ENCODE measurements around the gene CPHXL.

CPHXL gene

GRCh38 chr16:75697571-75697970 is 28.7 kb downstream of the CPHXL start:
- no peak for DNase-seq

DNA sequence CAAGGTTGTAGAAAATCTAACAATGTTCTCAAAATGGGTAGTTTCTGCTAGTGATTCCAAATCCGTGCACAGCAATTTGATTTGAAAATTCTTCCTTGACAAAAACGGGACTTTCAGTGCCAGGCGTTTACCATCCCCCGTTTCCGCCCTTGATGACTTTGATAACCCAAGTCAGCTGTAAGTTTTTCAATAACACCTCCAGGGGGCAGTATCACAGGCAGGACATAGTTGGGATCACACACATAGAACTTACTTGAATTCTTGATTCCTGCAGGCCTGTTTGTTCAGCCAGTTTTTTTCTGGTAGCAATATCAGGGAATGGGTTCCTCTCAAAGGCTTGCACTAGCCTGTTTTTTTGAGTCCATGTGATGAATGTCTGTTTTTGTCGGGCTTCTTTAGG is 30.6 kb downstream of the CPHXL start:
- no peak for DNase-seq

- DNase-seq = no peak
Observed at GRCh38 chr16:75687361-75687760, 38.9 kb downstream of the CPHXL start.

GRCh38 chr16:75682308-75682707 is 44.0 kb downstream of the CPHXL start:
- no peak for DNase-seq

DNA sequence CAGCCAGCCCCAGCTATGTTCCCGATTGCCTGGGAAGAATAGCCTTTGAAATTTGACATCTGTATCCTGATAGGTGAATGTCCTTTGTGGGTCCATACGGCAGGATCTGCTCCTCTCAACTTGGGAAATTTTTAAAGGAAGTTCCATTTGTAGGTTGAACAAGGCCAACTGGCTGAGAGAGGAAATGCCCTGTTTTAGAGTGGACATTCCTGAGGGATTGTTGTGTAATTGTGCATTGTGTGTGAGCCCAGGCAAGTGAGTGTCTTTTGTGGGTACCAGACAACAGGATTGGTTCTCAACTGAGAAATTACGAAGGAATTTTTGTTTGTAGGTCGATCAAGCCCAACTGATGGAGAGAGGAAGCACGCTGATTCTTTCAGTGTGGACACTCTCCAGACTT is 46.9 kb downstream of the CPHXL start:
- DNase-seq = no peak

DNA sequence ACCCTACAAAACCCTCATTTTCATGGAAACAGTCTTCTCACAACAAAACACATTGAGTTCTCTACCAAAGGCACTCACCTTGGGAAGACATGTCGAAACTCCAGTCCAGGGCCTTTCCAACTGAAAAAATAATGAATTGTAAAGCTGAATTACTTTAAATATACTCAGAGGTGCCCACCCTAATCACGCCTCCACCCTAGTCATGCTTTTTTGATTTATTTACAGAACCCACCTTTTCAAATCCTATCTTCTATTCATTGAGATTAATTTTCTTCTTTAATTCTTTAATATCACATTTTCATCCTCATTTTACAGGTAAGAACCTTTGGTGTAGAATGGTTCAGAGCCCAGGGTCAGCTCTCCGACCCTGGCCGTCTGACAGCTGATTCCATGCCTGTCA is 49.4 kb downstream of the CPHXL start, which contains the start of gene CPHXL2:
Gene CPHXL2, minus strand, starts transcription at position 101 of the 400 bp plus-strand sequence. Its CDS starts 10 bp downstream, at position 91.
- no peak for DNase-seq

DNA sequence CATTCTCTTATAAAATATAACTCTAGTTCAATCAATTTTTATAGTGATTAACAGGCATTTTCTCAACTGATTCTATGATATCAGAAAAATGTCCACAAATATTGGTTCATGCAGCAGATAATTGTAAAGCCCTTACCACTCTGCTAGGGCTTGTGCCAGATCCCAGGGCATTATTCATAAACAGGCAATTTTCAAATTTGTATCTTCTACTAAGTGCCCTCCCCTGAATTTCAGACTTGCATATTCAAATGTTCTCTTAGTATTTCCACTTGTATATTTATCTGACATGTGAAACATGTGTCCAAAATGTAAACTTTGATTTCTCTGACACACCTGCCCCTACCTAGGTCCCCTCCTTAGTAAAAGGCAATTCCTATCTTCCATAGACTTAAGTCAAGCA is 58.8 kb downstream of the CPHXL start:
- no peak for DNase-seq
